DND-41 (cell line): ENCODE data around the gene RABGAP1.

Source experiments
- EZH2 ChIP-seq: IDR thresholded peaks from 3 replicates; pipeline ENCODE4 v1.6.1; 2012; ENCODE audit warnings: borderline replicate concordance, low read depth, mild to moderate bottlenecking, moderate library complexity, low read length, inconsistent platforms; ENCODE audit not compliant: severe bottlenecking
- TF ChIP-seq, protein P1 (sequence below): IDR thresholded peaks from 2 replicates; pipeline ENCODE4 v1.5.1; 2012; ENCODE audit warnings: borderline replicate concordance, low read length, moderate library complexity, mild to moderate bottlenecking; ENCODE audit not compliant: poor library complexity, severe bottlenecking; ENCODE audit errors: extremely low read depth

DNA sequence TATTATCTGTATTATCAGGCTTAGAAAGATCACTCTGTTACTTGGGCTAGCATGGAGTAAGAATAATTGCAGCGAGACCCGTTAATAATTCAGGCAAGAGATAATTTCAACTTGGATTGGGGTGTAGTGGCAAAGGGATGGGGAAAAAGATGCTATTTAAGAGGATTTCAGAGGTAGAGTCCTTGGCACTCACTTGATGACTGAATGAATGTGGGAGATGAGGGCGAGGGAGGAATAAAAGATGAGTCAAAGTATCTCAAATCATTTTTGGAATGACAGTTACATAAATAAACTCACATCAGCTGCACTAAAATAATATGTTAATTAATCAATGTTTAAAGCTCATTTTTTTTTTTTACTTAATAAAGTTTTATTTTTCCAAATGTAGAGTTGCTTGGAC is 88.2 kb downstream of the RABGAP1 start:
- TF ChIP-seq, protein P1, sequence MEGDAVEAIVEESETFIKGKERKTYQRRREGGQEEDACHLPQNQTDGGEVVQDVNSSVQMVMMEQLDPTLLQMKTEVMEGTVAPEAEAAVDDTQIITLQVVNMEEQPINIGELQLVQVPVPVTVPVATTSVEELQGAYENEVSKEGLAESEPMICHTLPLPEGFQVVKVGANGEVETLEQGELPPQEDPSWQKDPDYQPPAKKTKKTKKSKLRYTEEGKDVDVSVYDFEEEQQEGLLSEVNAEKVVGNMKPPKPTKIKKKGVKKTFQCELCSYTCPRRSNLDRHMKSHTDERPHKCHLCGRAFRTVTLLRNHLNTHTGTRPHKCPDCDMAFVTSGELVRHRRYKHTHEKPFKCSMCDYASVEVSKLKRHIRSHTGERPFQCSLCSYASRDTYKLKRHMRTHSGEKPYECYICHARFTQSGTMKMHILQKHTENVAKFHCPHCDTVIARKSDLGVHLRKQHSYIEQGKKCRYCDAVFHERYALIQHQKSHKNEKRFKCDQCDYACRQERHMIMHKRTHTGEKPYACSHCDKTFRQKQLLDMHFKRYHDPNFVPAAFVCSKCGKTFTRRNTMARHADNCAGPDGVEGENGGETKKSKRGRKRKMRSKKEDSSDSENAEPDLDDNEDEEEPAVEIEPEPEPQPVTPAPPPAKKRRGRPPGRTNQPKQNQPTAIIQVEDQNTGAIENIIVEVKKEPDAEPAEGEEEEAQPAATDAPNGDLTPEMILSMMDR = no peak
- TF ChIP-seq EZH2 = no peak
